ENCODE data around the gene LEPR. TPM values are rescaled to one million over a fixed set of nuclear protein-coding genes. Genes with fewer than 3 reads are reported as not detected.
"Not testable (repeated sequence)": the region's sequence is repeated elsewhere in the genome, so short reads cannot be mapped to it uniquely, and the experiment has no call there.

LEPR gene
- total RNA-seq, 4 donors from 2014 or later: 28.2 to 108 (median 43.7) TPM

- Histone ChIP-seq H3K4me3 (no peak overlapping the region), H3K36me3 (peaks cover 0 to 5% (median 0%) of the 10 kb centered on the region in 3 donors), H3K27ac (no peak overlapping the region), H3K9me3 (no peaks in the 10 kb centered on the region), H3K27me3 (no peaks in the 10 kb centered on the region), H3K4me1 (no peaks in the 10 kb centered on the region)
- DNase-seq (ENCODE audit: low spot score in 2 of 2): no peak
- 79 to 90% methylated on average over 1 of the region's 1 CpG for WGBS, 2 donors
- TF ChIP-seq EP300 (IDR thresholded peaks at IDR 0.05) (no peak), POLR2A (IDR thresholded peaks at IDR 0.05) (no peak), CTCF (IDR thresholded peaks at IDR 0.05) (no peak)
Measured at GRCh38 chr1:65442442-65442841, 22.0 kb downstream of the LEPR start.

- H3K4me1 ChIP-seq: no peaks in the 10 kb centered on the region
- H3K27ac ChIP-seq: no peak overlapping the region
- H3K27me3 ChIP-seq: no peaks in the 10 kb centered on the region
- H3K9me3 ChIP-seq: no peaks in the 10 kb centered on the region
- DNase-seq (ENCODE audit: low spot score in 2 of 2): no peak
- TF ChIP-seq CTCF (IDR thresholded peaks at IDR 0.05) (no peak), EP300 (IDR thresholded peaks at IDR 0.05) (no peak), POLR2A (IDR thresholded peaks at IDR 0.05) (no peak)
- H3K4me3 ChIP-seq: no peak overlapping the region
- no peaks in the 10 kb centered on the region for H3K36me3 ChIP-seq
- 89 to 93% methylated on average over 2 of the region's 2 CpGs for WGBS, 2 donors
Measured at GRCh38 chr1:65443647-65444046, 23.2 kb downstream of the LEPR start.

GRCh38 chr1:65444128-65444640 lies 23.7 kb downstream of the LEPR start:
- Histone ChIP-seq H3K27me3 (no peaks in the 10 kb centered on the region), H3K4me1 (no peaks in the 10 kb centered on the region), H3K9me3 (no peaks in the 10 kb centered on the region), H3K4me3 (no peak overlapping the region), H3K36me3 (no peaks in the 10 kb centered on the region), H3K27ac (no peak overlapping the region)
- no peak for TF ChIP-seq POLR2A (IDR thresholded peaks at IDR 0.05)
- TF ChIP-seq CTCF (IDR thresholded peaks at IDR 0.05): no peak
- TF ChIP-seq EP300 (IDR thresholded peaks at IDR 0.05): no peak
- 64 to 65% methylated on average over 4 of the region's 5 CpGs for WGBS, 2 donors
- DNase-seq (ENCODE audit: low spot score in 2 of 2): no peak

GRCh38 chr1:65445837-65446236 lies 25.4 kb downstream of the LEPR start:
- no peaks in the 10 kb centered on the region for H3K36me3 ChIP-seq
- H3K9me3 ChIP-seq: no peaks in the 10 kb centered on the region
- H3K4me1 ChIP-seq: no peaks in the 10 kb centered on the region
- no peak for TF ChIP-seq POLR2A (IDR thresholded peaks at IDR 0.05)
- no peak for TF ChIP-seq CTCF (IDR thresholded peaks at IDR 0.05)
- TF ChIP-seq EP300 (IDR thresholded peaks at IDR 0.05): no peak
- no peak for DNase-seq (ENCODE audit: low spot score in 2 of 2)
- no peaks in the 10 kb centered on the region for H3K27me3 ChIP-seq
- no peak overlapping the region for H3K27ac ChIP-seq
- H3K4me3 ChIP-seq: no peak overlapping the region
- 96 to 100% methylated on average over 1 of the region's 1 CpG for WGBS, 2 donors

GRCh38 chr1:65449214-65449823 lies 28.9 kb downstream of the LEPR start:
- DNase-seq (ENCODE audit: low spot score in 2 of 2): no peak
- Histone ChIP-seq H3K27ac (no peak overlapping the region), H3K9me3 (no peaks in the 10 kb centered on the region), H3K36me3 (no peaks in the 10 kb centered on the region), H3K27me3 (no peaks in the 10 kb centered on the region), H3K4me1 (no peaks in the 10 kb centered on the region), H3K4me3 (no peak overlapping the region)
- no peak for TF ChIP-seq CTCF (IDR thresholded peaks at IDR 0.05)
- no peak for TF ChIP-seq POLR2A (IDR thresholded peaks at IDR 0.05)
- TF ChIP-seq EP300 (IDR thresholded peaks at IDR 0.05): no peak
- 71 to 88% methylated on average over 4 of the region's 4 CpGs for WGBS, 2 donors

GRCh38 chr1:65455678-65456077 lies 35.2 kb downstream of the LEPR start:
- WGBS, 2 donors: 86 to 91% methylated on average over 9 to 10 of the region's 10 CpGs
- not testable (repeated sequence) for H3K36me3 ChIP-seq; H3K27me3 ChIP-seq; DNase-seq (ENCODE audit: low spot score in 2 of 2); H3K4me1 ChIP-seq; H3K9me3 ChIP-seq; H3K27ac ChIP-seq; H3K4me3 ChIP-seq

All from tibial nerve (tissue), 4 donors.